T-helper 22 cell (primary cell): Measurements from ENCODE around the gene RERE.

ENCODE experiments used
- DNase-seq: peaks from one replicate; pipeline ENCODE4 v3.0.0-alpha.2; 2020; ENCODE audit warnings: low read depth

Gene RERE

GRCh38 chr1:8404460-8405370 lies 412.7 kb downstream of the RERE start:
- no peak for DNase-seq

GRCh38 chr1:8402109-8402710 lies 415.2 kb downstream of the RERE start:
- no peak for DNase-seq

- DNase-seq, result no peak
Observed at GRCh38 chr1:8398677-8399076, 418.8 kb downstream of the RERE start.

- DNase-seq, result no peak
Observed at GRCh38 chr1:8398086-8398485, 419.4 kb downstream of the RERE start.

GRCh38 chr1:8397511-8397910 lies 419.9 kb downstream of the RERE start:
- DNase-seq, result no peak

GRCh38 chr1:8396786-8397406 lies 420.5 kb downstream of the RERE start:
- DNase-seq, result no peak

- no peak for DNase-seq
Observed at GRCh38 chr1:8396083-8396785, 421.2 kb downstream of the RERE start.

GRCh38 chr1:8395433-8395866 lies 422.0 kb downstream of the RERE start:
- DNase-seq, result no peak

- peak; percentile 7 for DNase-seq
Observed at GRCh38 chr1:8394456-8395321, 422.8 kb downstream of the RERE start.

- DNase-seq, result no peak
Observed at GRCh38 chr1:8392522-8392921, 424.9 kb downstream of the RERE start.

- DNase-seq, result no peak
Observed at GRCh38 chr1:8390707-8391106, 426.7 kb downstream of the RERE start.

GRCh38 chr1:8389958-8390535 lies 427.4 kb downstream of the RERE start:
- no peak for DNase-seq

- no peak for DNase-seq
Observed at GRCh38 chr1:8388732-8389562, 428.5 kb downstream of the RERE start.

- DNase-seq, result no peak
Observed at GRCh38 chr1:8386247-8386646, 431.2 kb downstream of the RERE start.

- no peak for DNase-seq
Observed at GRCh38 chr1:8384577-8384976, 432.9 kb downstream of the RERE start.

- no peak for DNase-seq
Observed at GRCh38 chr1:8384088-8384487, 433.4 kb downstream of the RERE start.

- no peak for DNase-seq
Observed at GRCh38 chr1:8382608-8383505, 434.6 kb downstream of the RERE start.

GRCh38 chr1:8382051-8382505 lies 435.4 kb downstream of the RERE start:
- no peak for DNase-seq

- DNase-seq, result no peak
Observed at GRCh38 chr1:8381618-8382017, 435.8 kb downstream of the RERE start.
